GM12878 (cell line): Measurements from ENCODE around the gene FSTL4. TPM values are rescaled to one million over a fixed set of nuclear protein-coding genes. Genes with fewer than 3 reads are reported as not detected.

Experiments
- ATAC-seq: fragments of 200-7000 bp; cut with Tn5 transposase; 3 replicates; pipeline ENCODE4 v1.9.1; 2020; ENCODE audit warnings: mild to moderate bottlenecking, moderate library complexity
- BruUV-seq: library from RNA; stranded (reverse); fragments of 400-500 nt; replicated peaks from 2 replicates; lab custom pipeline; 2021; lab: Mats Ljungman, UMichigan
- CTCF ChIA-PET: fragments of 300-600 bp; sonication (Branson Sonifier 250); formaldehyde crosslinking; extraction: SDS; loops from one replicate; lab custom pipeline; 2021; ENCODE audit warnings: inconsistent platforms; lab: Yijun Ruan, JAX
- POLR2A ChIA-PET: fragments of 350-600 bp; formaldehyde crosslinking; extraction: SDS; loops from one replicate; lab custom pipeline; 2021; ENCODE audit warnings: inconsistent platforms; lab: Charles Lee
- RAD21 ChIA-PET: fragments of 300-600 bp; sonication (Branson Sonifier 250); formaldehyde crosslinking; loops from one replicate; lab custom pipeline; 2023; ENCODE audit warnings: antibody characterized with exemption; ENCODE audit not compliant: unreplicated experiment; lab: Charles Lee
- SMC1A ChIA-PET: fragments of 300-600 bp; sonication (Branson Sonifier 250); formaldehyde crosslinking; loops from one replicate; lab custom pipeline; 2023; ENCODE audit not compliant: unreplicated experiment, uncharacterized antibody; lab: Charles Lee
- DNase-seq: peaks from one replicate; pipeline ENCODE4 v3.0.0-alpha.2; 2011; ENCODE audit warnings: low read depth, low spot score
- FAIRE-seq: peaks from 3 replicates; lab custom pipeline; 2011; peaks lifted over from hg19 to GRCh38; lab: Jason Lieb, UNC
- H2AFZ ChIP-seq: 2 replicates; pipeline ENCODE4 v1.6.0; 2011; ENCODE audit warnings: low read depth, low read length, control low read depth; ENCODE audit not compliant: control insufficient read depth
- H3K27ac ChIP-seq: 2 replicates; pipeline ENCODE4 v1.5.1; 2011; ENCODE audit warnings: control low read depth; ENCODE audit not compliant: control insufficient read depth, insufficient read depth
- H3K27me3 ChIP-seq, 2 experiments: replicated peaks in 1 of 2; 2 replicates each; pipeline versions ENCODE4 v1.6.0 to v1.6.1; 2011; ENCODE audit warnings: low read length in 1 of 2; ENCODE audit not compliant: control insufficient read depth in 2 of 2, insufficient read depth in 2 of 2
- H3K36me3 ChIP-seq, 2 experiments: 2 replicates each; pipeline ENCODE4 v1.5.1; 2011; ENCODE audit warnings: low read length in 1 of 2; ENCODE audit not compliant: control insufficient read depth in 2 of 2, insufficient read depth in 2 of 2
- H3K4me1 ChIP-seq: 2 replicates; pipeline ENCODE4 v1.6.1; 2011; ENCODE audit warnings: mild to moderate bottlenecking, low read length, moderate library complexity, mixed read lengths; ENCODE audit not compliant: control insufficient read depth, insufficient read depth
- H3K4me2 ChIP-seq: 2 replicates; pipeline ENCODE4 v1.6.0; 2011; ENCODE audit warnings: control low read depth; ENCODE audit not compliant: control insufficient read depth, insufficient read depth
- H3K4me3 ChIP-seq: fragments of 200-600 bp; sonication (generic); 2 replicates; pipeline ENCODE4 v1.5.1; 2016
- H3K79me2 ChIP-seq: 2 replicates; pipeline ENCODE4 v1.6.0; 2011; ENCODE audit warnings: low read length; ENCODE audit not compliant: control insufficient read depth, insufficient read depth
- H3K9ac ChIP-seq: 2 replicates; pipeline ENCODE4 v1.8.0; 2011; ENCODE audit warnings: low read length, control low read depth, mixed read lengths; ENCODE audit not compliant: control insufficient read depth, insufficient read depth
- H3K9me3 ChIP-seq: replicated peaks from 3 replicates; pipeline ENCODE4 v1.5.1; 2011; ENCODE audit warnings: mild to moderate bottlenecking, low read length; ENCODE audit not compliant: control insufficient read depth, insufficient read depth
- H4K20me1 ChIP-seq: 2 replicates; pipeline ENCODE4 v1.6.0; 2011; ENCODE audit not compliant: control insufficient read depth, insufficient read depth
- BACH1 ChIP-seq: fragments of 450-650 bp; IDR thresholded peaks from 2 replicates; pipeline ENCODE4 v1.6.1; 2017; ENCODE audit warnings: mild to moderate bottlenecking, borderline replicate concordance
- CHD1 ChIP-seq: IDR thresholded peaks from 2 replicates; pipeline ENCODE4 v1.6.1; 2012; ENCODE audit warnings: low read depth, low read length, improper control_type of control experiment
- CREM ChIP-seq: IDR thresholded peaks from 2 replicates; pipeline ENCODE4 v1.6.1; 2014; ENCODE audit warnings: antibody characterized with exemption, low read depth
- DPF2 ChIP-seq: fragments of 450-650 bp; IDR thresholded peaks from 2 replicates; pipeline ENCODE4 v1.6.1; 2017; ENCODE audit warnings: mild to moderate bottlenecking
- NRF1 ChIP-seq: conservative IDR thresholded peaks from 2 replicates; pipeline ENCODE4 v1.6.1; 2011; ENCODE audit warnings: mild to moderate bottlenecking, low read depth, low read length, improper control_type of control experiment
- POLR2AphosphoS5 ChIP-seq: IDR thresholded peaks from 2 replicates; pipeline ENCODE4 v1.6.1; 2011; ENCODE audit warnings: mild to moderate bottlenecking, low read length, inconsistent platforms
- RAD21 ChIP-seq: IDR thresholded peaks from 2 replicates; pipeline ENCODE4 v1.6.1; 2011; ENCODE audit warnings: mild to moderate bottlenecking, low read depth, low read length, moderate library complexity; ENCODE audit not compliant: insufficient read depth
- SMAD1 ChIP-seq: fragments of 450-650 bp; IDR thresholded peaks from 2 replicates; pipeline ENCODE4 v1.6.1; 2018; ENCODE audit warnings: mild to moderate bottlenecking, low read depth; ENCODE audit not compliant: partially characterized antibody
- ZBED1 ChIP-seq: IDR thresholded peaks from 2 replicates; pipeline ENCODE4 v1.6.1; 2016; ENCODE audit warnings: borderline replicate concordance
- ZNF207 ChIP-seq: fragments of 450-650 bp; IDR thresholded peaks from 2 replicates; pipeline ENCODE4 v1.6.1; 2014; ENCODE audit warnings: antibody characterized with exemption, mild to moderate bottlenecking, borderline replicate concordance
- ZNF24 ChIP-seq: fragments of 450-650 bp; IDR thresholded peaks from 2 replicates; pipeline ENCODE4 v1.6.1; 2017; ENCODE audit warnings: antibody characterized with exemption, mild to moderate bottlenecking
- ZNF274 ChIP-seq: IDR thresholded peaks from one replicate; pipeline ENCODE4 v1.8.0; 2011; ENCODE audit not compliant: insufficient read length, insufficient read depth
- WGBS: methylation state at CpG from one replicate; pipeline ENCODE4 v1.1.6; 2016; ENCODE audit warnings: low lambda C conversion rate; ENCODE audit not compliant: insufficient replicate concordance, insufficient coverage; ENCODE audit errors: missing lambda C conversion rate; 5-methylcytosine and 5-hydroxymethylcytosine counted together
- in situ Hi-C: fragments of 300-500 bp; cut with MboI; formaldehyde crosslinking; loops from 9 replicates; pipeline ENCODE4 v1.14.3; 2018; ENCODE audit warnings: mixed read lengths
- intact Hi-C: fragments of 100-400 bp; cut with micrococcal nuclease; formaldehyde crosslinking; loops from one replicate; pipeline ENCODE4 v1.14.2; 2022; ENCODE audit not compliant: unreplicated experiment
- polyA plus RNA-seq, 11 experiments: library from polyadenylated mRNA; depleted of rRNA in 4 of 11; unstranded in 6 of 11; stranded (reverse) in 5 of 11; fragments of >200 nt; fragmentation: Nextera tagmentation in 4 of 11; fragmentation: Illumina TruSeq in 1 of 11; extraction: Ambion mirVana in 4 of 11; extraction: Trizol in 1 of 11; gene quantifications; 1 replicate in 1 of 11; 2 replicates in 10 of 11; pipeline versions ENCODE4 v1.2.1 to v1.2.3, GENCODE V29; 2011 to 2016; ENCODE audit warnings: inconsistent platforms in 2 of 11, missing spikeins in 2 of 11, low read depth in 1 of 11
- total RNA-seq, 4 experiments: library from RNA; depleted of rRNA in 3 of 4; stranded (reverse); fragments of >200 nt in 3 of 4; fragmentation: Illumina TruSeq in 1 of 4; extraction: Trizol in 1 of 4; gene quantifications; 2 replicates each; pipeline versions ENCODE4 v1.2.1 to v1.2.3, GENCODE V29; 2013 to 2021
- TF ChIP-seq, protein P1 (sequence below): IDR thresholded peaks from 2 replicates; pipeline ENCODE4 v1.6.1; 2011; ENCODE audit warnings: low read depth, low read length, improper control_type of control experiment, borderline replicate concordance
- TF ChIP-seq, protein P2 (sequence below), 3 experiments: IDR thresholded peaks in 2 of 3; conservative IDR thresholded peaks in 1 of 3; 2 replicates each; pipeline ENCODE4 v1.5.1; 2011; ENCODE audit warnings: low read depth in 3 of 3, low read length in 3 of 3, mild to moderate bottlenecking in 3 of 3, control low read depth in 2 of 3, moderate library complexity in 2 of 3, inconsistent platforms in 1 of 3, mixed read lengths in 1 of 3; ENCODE audit not compliant: control insufficient read depth in 2 of 3, insufficient read depth in 1 of 3; ENCODE audit errors: extremely low read depth in 1 of 3

FSTL4 gene
- total and polyA plus RNA-seq, 10 of the 15 experiments (the other 5 are each of a cell fraction or from before 2014, with no cell fraction given) = 0.01 to 0.79 (median 0.21) TPM; not detected in 6

DNA sequence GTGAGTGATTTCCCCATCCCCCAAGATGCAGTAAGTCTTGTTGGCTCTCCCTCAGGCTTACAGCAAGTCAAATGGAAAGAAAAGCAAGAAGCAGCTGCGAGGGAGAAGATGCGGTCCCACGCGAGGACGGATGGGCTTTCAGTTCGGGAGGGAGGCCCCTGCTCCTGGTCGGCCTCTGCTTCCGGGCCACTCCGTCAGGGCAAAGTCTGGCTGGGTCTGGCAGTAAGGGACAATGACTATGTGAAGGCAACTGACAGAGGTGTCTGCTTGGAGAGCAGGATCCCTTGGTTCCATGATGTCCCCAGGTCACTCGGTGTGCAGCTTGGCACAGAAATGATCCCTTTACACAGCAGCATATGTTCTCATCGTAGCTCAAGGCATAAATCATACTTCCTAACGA is 413.8 kb downstream of the FSTL4 start:
- Histone ChIP-seq H3K27me3 (no peaks in the 10 kb centered on the region; a peak in 2 of 4 replicates), H3K36me3 (no peaks in the 10 kb centered on the region), H3K4me3 (no peak overlapping the region), H4K20me1 (no peaks in the 10 kb centered on the region), H3K79me2 (no peaks in the 10 kb centered on the region), H3K4me1 (no peaks in the 10 kb centered on the region), H3K9ac (no peak overlapping the region), H3K4me2 (no peak overlapping the region), H2AFZ (no peak overlapping the region), H3K27ac (no peak overlapping the region), H3K9me3 (no peaks in the 10 kb centered on the region; the same call in 2 of the 3 replicates)
- 51% methylated on average over 12 of the region's 12 CpGs for WGBS
- ChIA-PET SMC1A (no interaction called here), CTCF (no interaction called here), RAD21 (no interaction called here), POLR2A (no interaction called here)
- no peak for TF ChIP-seq RAD21
- no peak for TF ChIP-seq ZBED1
- no peak for TF ChIP-seq ZNF207
- TF ChIP-seq ZNF274 = no peak
- TF ChIP-seq DPF2 = no peak
- TF ChIP-seq POLR2AphosphoS5 = no peak
- no peak for TF ChIP-seq NRF1
- no peak for TF ChIP-seq CREM
- TF ChIP-seq SMAD1 = no peak
- no peak for TF ChIP-seq CHD1
- no peak for TF ChIP-seq ZNF24
- TF ChIP-seq, protein P1, sequence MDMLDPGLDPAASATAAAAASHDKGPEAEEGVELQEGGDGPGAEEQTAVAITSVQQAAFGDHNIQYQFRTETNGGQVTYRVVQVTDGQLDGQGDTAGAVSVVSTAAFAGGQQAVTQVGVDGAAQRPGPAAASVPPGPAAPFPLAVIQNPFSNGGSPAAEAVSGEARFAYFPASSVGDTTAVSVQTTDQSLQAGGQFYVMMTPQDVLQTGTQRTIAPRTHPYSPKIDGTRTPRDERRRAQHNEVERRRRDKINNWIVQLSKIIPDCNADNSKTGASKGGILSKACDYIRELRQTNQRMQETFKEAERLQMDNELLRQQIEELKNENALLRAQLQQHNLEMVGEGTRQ = no peak
- TF ChIP-seq BACH1 = no peak
- TF ChIP-seq, protein P2, sequence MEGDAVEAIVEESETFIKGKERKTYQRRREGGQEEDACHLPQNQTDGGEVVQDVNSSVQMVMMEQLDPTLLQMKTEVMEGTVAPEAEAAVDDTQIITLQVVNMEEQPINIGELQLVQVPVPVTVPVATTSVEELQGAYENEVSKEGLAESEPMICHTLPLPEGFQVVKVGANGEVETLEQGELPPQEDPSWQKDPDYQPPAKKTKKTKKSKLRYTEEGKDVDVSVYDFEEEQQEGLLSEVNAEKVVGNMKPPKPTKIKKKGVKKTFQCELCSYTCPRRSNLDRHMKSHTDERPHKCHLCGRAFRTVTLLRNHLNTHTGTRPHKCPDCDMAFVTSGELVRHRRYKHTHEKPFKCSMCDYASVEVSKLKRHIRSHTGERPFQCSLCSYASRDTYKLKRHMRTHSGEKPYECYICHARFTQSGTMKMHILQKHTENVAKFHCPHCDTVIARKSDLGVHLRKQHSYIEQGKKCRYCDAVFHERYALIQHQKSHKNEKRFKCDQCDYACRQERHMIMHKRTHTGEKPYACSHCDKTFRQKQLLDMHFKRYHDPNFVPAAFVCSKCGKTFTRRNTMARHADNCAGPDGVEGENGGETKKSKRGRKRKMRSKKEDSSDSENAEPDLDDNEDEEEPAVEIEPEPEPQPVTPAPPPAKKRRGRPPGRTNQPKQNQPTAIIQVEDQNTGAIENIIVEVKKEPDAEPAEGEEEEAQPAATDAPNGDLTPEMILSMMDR (IDR thresholded peaks at IDR 0.05 in 2 of 3, conservative IDR thresholded peaks at IDR 0.05 in 1 of 3; ENCODE audit: control insufficient read depth in 2 of 3, extremely low read depth in 1 of 3, insufficient read depth in 1 of 3, low read depth in 3 of 3, low read length in 3 of 3) = no peak
- FAIRE-seq (no peak), ATAC-seq (no peak), DNase-seq (no peak)
- intact Hi-C loops = no loop called here
- in situ Hi-C loops = no loop called here
- BruUV-seq = no TSS peak
